NCI-H526 treated with DMSO at 0.1 percent for 48 hours (cell line): Measurements from ENCODE around the gene STK17A.
A peak's percentile ranks its signal among the peaks of the same experiment; 100 is the strongest.
"Not testable (repeated sequence)": the region's sequence is repeated elsewhere in the genome, so short reads cannot be mapped to it uniquely, and the experiment has no call there.

ENCODE experiments used
- DNase-seq: peaks from one replicate; lab custom pipeline; 2025; lab: John Stamatoyannopoulos, UW

The STK17A gene

GRCh38 chr7:43596426-43596825 lies 13.5 kb downstream of the STK17A start:
- DNase-seq = not testable (repeated sequence)

GRCh38 chr7:43600056-43600455 lies 17.1 kb downstream of the STK17A start:
- DNase-seq = no peak

- no peak for DNase-seq
These were observed 19.3 kb downstream of the STK17A start for GRCh38 chr7:43602256-43602655.

- DNase-seq = no peak
These were observed 21.3 kb downstream of the STK17A start for GRCh38 chr7:43604251-43604650.

- DNase-seq = no peak
These were observed 26.2 kb downstream of the STK17A start for GRCh38 chr7:43609097-43609496.

GRCh38 chr7:43612128-43612527 lies 29.2 kb downstream of the STK17A start:
- no peak for DNase-seq

GRCh38 chr7:43612599-43613589 lies 30.0 kb downstream of the STK17A start:
- no peak for DNase-seq

DNA sequence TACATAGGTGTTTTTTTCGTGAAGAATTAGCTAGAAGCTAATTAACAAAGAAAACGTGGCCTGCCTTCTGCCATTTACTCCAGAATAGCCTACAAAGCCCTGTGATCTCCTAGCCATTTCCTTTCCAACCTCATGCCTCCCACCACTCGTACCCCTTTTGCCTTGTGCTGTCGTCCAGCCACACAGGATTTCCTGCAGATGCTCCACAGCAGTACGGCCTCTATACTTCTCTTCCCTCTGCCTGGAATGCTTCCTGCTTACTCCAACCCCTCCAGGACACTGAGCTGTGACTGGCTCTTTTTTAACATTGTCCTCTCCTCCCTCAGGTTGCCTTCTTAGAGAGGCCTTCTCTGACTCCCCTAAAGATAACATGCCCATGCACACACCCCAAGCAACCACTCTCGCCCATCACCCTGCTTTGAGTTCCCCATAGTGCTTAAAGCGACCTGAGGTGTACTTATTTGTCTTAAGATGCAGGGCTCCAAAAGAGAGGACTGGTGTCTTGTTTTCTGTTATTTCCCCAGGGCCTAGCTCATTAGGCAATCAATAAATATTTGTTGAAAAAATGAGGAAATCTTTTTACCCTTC lies 32.7 kb downstream of the STK17A start:
- no peak for DNase-seq

- no peak for DNase-seq
These were observed 34.1 kb downstream of the STK17A start for GRCh38 chr7:43616977-43617376.

- no peak for DNase-seq
These were observed 35.2 kb downstream of the STK17A start for GRCh38 chr7:43618073-43618472.

DNA sequence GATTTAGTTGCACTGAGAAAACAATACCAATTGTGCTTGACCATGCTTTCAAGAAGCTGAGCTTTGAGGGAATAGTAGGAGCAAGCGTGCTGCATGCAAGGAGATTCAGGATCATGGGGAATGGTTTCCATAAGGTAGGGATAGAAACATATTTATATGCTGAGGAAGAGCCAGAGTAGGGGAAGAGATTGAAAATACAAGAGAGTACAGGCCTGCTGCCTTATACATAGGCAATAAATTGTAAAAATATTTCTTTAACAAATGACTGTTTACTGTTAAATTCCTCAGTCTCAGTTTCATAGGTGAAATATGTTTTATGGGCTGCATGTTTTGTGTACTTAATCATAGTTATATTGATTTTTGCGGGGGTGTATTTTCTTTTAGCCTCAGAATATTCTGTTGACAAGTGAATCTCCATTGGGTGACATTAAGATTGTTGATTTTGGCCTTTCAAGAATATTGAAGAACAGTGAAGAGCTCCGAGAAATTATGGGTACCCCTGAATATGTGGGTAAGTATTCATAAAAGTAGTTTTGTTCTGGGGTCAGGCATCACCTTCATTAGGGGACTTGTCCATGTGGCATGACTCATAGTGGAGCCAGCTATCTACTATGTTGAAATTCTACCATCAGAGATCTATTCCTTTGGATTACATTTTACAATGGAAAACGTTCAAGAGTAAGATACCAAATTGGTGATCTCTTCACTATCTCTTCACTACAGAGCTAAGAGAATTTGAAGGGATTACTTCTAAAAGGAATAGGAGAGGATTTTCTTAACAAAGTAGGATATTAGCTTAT lies 36.5 kb downstream of the STK17A start:
- peak; percentile 82 for DNase-seq

GRCh38 chr7:43621729-43622448 lies 39.0 kb downstream of the STK17A start:
- DNase-seq = no peak

GRCh38 chr7:43624156-43624555 lies 41.2 kb downstream of the STK17A start:
- no peak for DNase-seq

DNA sequence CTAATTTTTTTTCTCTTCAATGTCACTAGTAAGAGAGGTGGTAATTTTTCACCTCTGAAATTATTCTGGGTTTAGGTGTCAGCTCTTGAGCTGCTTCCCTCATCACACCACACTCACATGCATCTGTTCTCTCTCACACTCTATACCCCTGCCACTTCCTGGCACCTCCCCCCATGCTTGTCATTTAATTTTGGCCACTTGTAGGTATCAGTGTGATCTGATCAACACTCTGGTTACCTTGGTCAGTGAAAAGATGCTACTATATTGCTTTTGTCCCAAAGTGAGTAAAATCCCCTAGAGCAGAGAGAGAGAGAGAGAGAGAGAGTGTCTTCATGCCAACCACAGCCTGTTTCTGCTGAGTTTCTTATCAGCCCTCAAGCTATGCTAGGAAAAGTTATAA lies 42.5 kb downstream of the STK17A start:
- DNase-seq = peak; percentile 84

DNA sequence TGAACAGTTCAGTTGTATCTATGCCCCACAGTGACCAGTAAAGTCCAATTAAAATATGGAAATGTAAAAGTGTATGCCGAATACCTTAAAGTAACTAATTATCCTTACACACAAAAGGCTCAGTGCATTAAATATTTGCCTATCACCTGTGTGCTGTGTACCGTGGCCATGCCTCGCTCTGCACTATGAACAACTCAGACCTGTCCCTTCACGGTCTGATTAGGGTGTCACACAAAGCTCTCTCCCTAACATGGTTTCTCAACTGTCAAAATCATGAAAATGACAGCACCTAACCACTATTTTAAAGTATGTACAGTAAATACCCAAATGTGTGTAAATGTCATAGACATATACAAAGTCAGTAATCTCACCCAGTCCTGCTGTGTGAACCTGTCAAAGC lies 43.1 kb downstream of the STK17A start:
- DNase-seq = peak; percentile 96

DNA sequence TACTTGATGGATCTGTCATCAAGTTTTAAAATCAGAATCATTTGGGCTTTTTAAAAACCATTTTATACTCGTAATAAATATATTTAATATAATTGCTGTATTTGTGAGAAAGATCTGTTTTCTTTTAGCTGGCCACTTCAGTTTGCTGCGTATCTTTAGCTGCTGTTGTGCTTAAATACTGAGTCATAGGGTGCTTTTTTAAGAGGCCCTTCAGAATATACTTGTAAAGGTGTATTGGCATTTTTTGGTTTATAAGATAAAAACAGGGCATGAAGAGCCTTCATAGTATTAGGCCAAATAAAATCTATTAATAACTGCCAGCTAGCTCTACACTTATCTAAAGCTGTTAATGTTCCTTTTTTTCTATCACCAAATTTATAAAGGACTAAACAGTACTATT lies 43.8 kb downstream of the STK17A start:
- DNase-seq = no peak

DNA sequence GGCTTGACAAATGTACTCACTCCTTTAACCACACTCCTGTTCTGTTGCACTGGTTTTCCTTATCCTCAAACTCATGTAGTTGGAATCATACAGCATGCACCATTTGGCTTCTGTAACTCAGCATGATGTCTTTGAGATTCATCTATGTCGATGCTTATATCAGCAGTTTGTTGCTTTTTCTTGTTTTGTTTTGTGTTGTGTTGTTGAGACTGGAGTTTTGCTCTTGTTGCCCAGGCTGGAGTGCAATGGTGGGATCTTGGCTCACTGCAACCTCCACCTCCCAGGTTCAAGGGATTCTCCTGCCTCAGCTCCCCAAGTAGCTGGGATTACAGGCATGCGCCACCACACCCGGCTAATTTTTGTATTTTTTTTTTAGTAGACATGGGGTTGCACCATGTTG lies 44.9 kb downstream of the STK17A start:
- DNase-seq = not testable (repeated sequence)

- DNase-seq = no peak
These were observed 45.5 kb downstream of the STK17A start for GRCh38 chr7:43628431-43628830.

GRCh38 chr7:43629857-43630256 lies 46.9 kb downstream of the STK17A start:
- no peak for DNase-seq

DNA sequence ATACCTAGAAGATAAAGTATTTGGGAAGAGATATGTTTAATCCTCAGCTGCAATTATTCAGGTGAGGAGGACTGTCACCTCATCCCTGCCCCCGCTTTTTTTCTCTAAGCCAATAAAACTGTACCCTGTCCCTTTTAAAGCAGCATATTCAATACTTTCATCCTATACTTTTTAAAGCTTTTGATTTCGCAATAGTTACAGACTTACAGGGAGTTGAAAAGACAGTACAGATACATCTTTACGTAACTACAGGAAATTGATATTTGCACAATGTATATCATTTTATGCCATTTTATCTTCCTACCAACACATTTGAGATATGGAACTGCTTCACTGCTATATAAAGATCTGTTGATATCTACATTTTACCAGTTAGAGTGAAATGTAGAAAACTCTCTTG lies 47.6 kb downstream of the STK17A start:
- no peak for DNase-seq

GRCh38 chr7:43631559-43631958 lies 48.7 kb downstream of the STK17A start:
- no peak for DNase-seq

GRCh38 chr7:43632746-43633145 lies 49.8 kb downstream of the STK17A start:
- DNase-seq = no peak
